ENCODE measurements around the gene WWC1.
A peak's percentile ranks its signal among the peaks of the same experiment; 100 is the strongest.

The WWC1 gene

DNA sequence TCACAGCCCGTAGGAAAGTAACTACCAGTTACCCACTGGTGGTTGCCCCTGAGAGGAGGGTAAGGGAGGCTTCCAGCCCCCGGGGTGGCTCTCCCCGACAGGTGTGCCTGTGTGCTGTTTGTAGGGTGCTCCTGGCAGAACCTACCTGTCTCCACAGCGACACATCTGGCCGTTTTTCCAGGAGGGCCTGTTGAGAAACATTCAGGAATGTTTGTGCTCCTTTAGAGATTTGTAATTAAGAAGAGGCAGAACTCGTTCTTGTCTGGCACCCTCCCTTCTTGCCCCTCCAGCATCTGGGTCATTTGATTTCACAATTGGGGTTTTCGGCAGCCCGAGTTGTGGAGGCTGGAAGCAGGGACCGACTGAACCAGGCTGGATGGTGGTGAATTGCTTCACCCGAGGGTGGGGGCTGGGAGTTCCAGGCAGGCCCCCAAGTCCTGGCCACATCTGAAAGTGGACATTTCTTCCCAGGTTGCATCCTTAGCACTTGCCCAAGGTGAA, 74.2 kb downstream of the WWC1 start:
- peak; percentile 90 for DNase-seq

DNA sequence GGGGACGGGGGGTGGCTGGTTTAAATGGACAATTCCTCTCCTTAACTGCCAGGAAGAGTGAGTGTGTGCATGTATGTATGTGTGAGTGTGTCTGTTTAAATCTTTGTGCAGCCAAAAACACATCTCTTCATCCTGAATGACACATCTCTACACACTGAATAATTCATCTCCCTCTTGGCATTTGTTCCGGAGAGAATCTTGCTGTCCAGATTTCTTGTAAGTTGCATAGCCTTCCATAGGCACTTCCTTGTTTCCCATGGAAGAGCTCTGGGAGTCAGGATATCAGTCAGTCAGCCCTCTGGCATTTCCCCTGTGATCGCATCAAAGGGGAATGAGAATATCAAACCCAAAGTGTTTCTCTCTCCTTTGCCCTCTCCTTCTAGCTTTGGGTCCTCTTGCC, 74.7 kb downstream of the WWC1 start:
- peak; percentile 81 for DNase-seq

DNA sequence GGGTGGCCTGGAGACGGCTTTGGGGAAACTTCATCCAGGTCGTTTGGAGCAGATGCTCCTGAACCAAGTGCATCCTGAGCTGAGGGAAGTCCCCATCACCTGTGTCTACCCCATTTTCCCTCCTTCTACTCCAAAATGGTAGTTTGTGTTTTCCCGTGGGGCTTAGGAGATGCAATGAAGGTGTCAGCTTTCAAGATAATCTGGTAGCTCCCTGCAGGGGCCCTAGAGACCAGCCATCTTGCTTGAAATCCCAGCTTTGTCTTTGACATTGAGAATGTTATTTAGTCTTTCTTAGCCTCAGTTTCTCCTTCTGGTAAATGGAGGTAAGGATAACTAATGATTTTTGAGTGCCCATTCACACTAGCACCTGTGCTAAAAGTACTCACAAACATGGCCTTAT, 77.4 kb downstream of the WWC1 start:
- DNase-seq: no peak

DNA sequence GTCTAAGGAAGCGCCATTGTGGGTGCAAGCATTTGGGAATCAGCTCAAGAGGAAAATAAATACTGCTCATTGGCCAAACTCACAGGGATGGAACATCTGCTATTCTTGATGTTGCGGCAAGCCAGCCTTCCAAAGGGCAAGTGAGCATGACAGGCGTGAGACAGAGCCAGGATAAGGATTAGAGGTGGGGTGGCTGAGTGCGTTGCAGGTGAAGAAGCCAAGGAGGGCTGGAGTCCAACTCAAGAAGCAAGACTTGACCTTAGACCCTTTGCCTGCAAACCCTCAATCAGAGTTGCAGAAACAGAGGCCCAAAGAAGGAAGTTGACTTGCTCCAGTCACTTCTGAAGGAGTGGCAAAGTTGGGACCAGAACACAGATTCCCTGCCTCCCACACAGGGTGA, 79.4 kb downstream of the WWC1 start:
- DNase-seq: no peak

DNA sequence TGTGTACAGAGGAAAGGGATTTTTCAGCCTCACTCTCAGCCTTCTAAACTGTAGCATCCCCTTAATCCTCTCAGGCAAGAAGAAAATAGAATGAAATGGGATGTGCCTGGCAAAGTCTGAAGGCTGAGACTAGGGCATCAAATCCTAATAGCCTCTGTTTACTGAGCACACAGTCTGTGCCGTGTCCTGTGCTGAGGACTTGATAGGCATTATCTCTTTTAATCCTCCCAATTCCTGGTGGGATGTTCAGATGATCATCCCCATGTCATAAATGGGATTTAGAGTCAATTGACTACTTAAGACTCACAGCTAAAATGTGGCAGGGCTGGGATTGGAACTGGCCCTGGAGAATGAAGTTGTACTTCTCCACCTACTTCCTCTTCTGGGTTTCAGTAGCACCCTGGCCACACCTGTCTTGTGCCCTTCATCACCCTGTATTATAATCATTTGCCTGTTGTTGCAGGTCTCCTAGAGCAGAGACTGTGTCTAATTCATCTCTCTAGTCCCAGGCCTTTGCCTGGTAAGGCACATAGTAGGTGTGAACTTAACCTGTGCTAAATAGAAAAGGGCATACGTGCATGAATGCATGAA, 81.0 kb downstream of the WWC1 start:
- no peak for DNase-seq

DNA sequence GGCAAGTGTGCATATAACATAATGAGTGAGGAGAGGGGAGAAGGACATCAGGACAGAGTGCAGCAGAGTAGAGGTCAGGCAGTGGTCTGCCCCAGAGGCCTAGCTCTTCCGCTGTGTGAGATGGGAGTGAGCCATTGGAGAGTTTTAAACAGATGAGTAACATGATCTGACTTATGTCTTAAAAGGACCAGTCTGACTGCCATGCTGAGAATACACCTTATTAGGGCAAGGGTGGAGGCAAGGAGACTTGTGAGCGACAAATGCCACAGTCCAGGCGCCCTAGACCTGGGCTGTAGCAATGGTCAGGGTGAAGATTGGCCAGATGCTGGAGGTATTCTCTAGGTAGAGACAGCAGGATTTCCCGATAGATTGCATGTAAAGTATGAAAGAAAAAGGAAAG, 83.1 kb downstream of the WWC1 start:
- no peak for DNase-seq

DNA sequence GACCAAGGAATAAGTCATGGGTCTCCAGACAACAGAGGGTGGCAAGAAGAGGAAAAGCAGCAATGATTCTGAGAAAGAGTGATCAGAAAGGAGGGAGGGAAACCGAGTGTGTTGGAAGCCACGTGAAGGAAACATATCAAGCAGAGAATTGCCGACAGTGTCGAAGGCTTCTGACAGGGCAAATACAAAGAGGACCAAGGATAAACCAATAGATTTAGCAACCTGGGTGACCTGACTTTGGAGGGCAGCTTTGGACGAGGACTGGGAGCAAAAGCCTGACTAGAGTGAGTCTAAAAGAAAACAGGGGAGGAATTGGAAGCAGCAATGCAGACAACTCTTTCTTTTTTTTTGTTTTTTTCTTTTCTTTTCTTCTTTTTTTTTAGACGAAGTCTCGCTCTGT, 83.8 kb downstream of the WWC1 start:
- no peak for DNase-seq

DNA sequence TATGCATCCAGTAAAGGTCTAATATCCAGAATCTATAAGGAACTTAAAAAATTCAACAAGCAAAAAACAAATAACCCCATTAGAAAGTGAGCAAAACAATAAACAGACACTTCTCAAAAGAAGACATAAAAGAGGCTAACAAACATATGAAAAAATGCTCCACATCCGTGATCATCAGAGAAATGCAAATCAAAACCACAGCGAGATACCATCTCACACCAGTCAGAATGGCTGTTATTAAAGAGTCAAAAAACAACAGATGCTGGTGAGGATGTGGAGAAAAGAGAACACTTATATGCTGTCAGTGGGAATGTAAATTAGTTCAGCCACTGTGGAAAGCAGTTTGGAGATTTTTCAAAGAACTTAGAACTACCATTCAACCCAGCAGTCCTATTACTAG, 86.1 kb downstream of the WWC1 start:
- no peak for DNase-seq

DNA sequence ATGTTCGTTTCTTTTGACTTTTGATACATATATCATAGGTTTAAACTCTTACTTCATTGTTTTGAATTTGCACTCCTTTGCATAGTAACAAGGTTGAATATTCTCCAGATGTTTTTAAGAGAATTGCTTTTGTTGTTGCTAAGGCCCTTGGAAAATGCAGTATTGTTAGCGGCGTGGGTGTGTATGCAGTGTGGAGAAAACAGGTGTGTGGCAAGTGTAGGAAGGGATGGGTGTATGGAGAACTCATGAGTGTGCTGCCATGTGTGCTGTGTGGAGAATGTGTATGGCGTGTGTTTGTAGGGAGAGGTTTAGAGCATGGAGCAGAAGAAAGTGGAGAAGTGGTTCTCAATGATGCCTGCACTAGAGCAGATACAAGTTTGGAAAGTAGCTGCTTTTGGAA, 87.3 kb downstream of the WWC1 start:
- no peak for DNase-seq

DNA sequence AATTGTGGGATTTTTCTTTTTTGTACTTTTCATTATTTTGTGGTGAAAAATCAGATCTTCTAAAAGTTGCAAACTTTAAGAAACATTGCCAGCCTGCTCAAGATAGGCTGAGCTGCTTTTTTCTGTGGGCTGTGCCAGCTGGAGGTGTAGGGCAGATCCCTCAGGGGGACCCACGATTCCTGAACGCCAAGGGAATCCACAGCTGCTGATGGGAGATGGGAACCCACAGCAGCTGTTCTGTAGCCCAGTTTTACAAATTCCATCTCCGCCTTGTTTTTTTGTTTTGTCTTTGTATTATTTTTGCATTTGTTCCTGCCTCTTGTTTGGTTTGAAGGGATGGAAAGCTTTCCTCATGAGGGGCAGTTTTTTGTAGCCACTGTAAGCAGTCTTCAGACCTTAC, 91.0 kb downstream of the WWC1 start:
- DNase-seq: no peak

DNA sequence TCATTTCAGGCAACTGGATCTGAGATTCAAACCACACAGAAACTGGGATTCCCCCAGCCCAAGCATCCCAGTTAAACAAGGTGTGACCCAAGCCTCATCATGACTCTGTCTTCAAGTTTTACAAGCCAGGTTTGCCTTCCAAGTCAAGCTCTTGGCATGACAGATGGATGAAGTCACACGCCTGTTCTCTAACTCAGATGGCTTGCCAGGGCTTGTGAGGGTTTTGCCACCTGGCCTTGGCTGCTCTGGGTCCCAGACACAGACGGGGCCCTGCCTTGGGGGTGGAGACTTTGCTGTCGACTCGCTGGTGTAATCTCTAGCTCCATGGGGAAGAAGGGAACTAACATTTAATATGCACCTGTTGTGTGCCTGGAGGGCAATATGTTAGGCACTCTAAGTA, 99.0 kb downstream of the WWC1 start:
- peak; percentile 57 for DNase-seq

DNA sequence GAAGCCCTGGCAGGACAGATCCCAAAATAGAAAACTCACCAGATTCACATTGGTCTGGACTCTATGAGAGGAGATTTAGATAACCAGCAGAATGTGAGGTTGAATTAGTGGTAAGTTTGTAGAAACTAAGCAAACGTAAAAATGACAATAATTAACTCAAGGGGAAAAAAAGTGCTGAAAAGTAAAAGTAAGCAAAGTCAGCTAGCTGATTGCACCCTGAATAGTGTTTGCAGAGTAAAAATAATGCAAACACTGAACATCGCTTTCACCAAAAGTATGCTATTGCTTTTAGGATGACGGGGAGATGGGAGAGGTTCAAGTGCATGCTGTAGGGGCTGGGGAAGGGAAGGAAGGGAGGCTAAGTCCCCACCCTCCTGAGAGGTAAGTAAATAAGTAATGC, 102.3 kb downstream of the WWC1 start:
- no peak for DNase-seq

DNA sequence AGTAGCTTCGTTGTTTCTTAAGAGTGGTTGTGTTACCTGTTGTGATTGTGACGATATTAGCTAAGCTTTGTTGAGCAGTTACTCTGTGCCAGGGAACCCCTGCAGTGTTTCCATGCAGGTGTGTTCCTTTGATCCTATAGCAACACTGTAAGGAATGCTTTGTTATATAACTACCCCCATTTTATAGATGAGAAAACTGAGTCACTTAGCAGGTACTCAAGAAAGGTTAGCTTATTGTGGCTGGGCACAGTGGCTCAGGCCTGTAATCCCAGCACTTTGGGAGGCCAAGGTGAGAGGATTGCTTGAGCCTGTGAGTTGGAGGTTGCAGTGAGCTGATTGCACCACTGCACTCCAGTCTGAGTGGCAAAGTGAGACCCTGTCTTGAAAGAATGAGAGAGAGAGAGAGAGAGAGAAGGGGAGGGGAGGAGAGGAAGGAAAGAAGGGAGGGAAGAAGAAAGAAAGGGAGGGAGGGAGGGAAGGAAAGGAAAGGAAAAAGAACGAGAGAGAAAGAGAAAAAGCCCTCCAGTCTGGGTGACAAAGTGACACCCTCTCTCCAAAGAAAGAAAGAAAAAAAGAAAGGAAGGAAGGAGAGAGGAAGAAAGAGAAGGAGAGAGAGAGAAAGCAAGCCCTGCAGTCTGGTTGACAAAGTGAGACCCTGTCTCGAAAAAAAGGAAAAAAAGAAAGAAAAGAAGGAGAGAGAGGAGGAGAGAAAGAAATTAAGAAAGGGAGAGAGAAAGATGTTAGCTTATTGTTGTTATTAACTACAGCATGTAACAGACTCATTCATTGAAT, 109.2 kb downstream of the WWC1 start:
- DNase-seq: no peak

DNA sequence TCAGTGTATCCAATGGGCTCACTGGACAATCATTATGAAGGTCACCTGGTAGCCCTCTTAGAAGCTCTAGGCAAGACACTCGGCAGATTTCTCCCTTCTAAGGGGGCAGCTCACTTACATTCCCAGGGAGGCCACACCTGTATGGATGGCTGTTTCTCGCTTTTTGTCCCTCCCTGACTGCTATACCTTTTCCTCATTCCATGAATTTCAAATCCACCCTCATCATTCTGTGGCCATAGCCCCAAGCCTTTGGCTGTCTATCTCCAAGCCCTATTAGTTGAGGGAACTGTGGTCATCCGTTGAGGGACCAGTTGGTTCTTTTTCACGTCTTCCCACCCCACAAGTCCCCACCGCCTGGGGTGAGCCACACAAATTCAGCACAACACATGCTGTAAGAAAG, 109.8 kb downstream of the WWC1 start:
- DNase-seq: no peak

DNA sequence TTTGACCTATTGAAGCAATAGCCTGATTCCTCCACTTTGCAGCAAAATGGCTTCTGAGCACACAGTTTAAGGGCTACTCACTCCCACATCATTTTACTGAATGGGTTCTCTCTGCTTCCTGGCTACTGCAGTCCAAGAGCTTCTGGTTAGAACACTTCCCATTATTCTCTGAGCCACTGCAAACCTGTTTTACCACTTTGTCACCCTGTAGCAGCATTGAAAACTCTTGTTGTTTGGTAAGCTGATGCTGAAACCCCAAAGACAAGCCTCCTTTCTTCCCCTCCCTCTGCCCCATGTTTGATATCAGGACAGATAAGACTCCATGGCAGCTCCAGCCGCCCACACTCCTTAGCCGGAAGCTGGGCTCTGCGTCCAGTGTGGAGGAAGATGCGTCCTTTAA, 110.4 kb downstream of the WWC1 start:
- DNase-seq: peak; percentile 86

DNA sequence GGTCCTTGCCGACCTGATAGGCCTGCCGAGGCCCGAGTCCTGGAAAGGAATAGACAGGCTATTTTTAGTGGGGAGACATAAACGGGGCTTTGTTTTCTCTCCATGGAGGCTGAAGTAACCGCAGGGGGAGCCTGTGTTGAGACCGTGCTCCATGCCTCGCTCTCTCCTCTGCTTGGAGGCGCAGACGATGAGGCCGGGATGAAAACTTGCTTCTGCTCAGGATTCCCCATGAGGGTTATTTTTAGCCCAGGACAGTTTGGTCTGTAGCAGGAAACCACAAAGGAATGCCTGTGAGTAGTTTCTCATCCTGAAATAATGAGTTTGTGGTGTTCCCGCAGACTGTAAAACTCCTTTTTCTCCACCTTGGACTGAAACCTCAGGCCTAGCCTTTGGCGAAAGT, 112.9 kb downstream of the WWC1 start:
- DNase-seq: peak; percentile 88

DNA sequence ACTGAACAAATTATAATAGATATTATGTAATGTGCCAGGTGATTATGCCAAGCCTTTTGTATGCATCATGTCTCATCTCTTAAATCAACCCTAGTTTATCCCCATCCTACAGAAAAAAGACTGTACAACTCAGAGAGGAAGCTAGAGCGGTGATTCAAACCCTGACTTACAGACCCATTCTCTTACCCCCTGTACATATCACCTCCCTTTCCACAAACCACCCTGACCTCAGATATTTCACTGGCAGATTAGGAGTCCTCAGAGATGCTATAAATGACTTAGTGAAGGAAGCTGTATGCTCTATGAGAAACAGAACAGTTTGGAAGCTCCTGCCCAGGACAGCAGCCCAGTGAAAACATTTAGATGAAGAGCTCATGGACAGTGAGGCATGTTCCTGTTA, 115.8 kb downstream of the WWC1 start:
- no peak for DNase-seq

DNA sequence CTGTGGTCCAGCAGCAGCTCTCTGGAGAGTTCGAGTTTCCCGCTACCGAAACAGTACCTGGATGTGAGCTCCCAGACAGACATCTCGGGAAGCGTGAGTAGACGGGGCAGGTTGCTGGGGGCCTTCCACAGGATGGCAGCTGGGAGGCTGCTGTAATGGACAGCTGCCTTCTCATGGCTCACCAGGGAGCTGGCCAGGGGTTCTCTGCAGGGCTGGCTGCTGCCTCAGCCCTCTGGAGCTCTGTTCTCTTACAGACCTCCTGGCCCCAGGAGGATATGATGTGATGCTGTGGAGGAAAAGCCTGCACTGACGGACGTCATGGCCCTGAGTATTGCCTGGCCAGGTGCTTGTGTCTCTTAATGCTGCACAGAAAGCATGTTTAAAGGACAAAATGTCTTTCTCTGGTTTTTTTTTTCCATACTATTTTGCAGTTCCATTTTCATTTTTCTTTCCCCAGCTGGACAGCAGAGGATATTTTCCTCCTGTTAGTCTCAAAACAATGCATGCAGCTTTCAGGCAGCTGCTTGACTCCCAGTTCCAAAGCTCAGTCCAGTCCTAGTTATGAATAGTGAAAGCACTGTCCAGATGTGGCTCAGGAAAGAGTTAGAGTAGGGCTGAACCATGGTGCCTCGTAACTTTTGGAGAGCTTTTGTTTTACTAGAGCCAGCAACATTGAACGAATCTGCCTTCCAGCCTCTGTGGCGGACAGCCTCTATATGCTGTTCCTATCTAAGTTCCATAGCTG, 117.3 kb downstream of the WWC1 start:
- DNase-seq: no peak

DNA sequence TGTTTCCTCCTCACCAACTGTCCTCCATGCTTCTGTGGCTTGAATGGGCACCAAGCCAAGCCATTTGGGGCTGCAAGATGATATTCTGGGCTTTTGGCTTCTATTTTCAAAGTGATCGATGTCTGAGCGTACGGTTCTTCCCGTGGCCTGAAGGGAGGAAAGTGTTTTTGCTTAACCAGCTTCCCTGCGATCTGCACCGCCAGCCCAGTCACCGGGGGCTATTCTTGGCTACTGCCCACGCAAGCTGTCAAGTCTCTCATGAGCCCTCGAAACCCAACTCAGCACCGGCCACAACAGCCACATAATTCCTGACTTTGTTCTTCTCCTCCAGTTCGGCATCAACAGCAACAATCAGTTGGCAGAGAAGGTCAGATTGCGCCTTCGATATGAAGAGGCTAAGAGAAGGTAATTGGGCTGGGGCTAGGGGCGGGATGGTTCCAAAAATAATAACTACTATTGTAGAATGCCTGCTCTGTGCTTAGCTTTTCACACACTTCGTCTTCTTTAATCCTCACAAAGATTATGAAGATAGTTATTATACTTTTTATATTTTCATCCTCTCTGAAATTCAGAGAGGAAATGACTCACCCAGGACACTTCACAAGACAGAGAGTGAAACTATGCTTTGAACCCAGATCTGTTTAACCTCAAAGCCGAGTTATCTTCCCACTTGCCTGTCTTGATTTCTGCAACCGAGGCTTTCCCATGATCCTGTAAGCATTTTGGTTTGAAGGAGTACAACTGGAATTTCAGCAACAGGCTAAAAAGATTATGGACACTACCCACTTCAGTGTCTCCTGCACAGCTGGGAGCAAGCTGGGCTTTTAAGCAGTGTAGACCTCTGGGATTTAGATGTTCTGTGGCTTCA, 118.4 kb downstream of the WWC1 start:
- peak; percentile 78 for DNase-seq

DNA sequence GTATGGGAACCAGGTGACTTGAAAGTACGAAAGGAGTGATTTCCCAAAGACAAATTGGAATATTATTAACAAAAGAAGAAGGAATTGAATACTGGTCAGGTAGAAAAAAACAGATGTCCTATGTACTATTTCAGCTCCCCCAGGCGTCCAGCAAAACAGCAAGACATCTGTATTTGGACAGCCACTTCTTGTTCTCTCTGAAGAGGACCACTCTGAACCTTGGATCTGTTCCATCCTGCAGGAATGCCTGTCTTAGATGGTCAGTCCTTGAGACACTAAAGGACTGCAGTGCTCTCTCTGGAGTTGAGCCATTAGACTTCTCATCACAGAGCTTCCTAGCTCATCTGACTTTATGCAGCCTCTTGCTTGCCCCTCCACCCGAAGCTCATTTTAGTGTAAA, 120.4 kb downstream of the WWC1 start:
- DNase-seq: no peak

DNA sequence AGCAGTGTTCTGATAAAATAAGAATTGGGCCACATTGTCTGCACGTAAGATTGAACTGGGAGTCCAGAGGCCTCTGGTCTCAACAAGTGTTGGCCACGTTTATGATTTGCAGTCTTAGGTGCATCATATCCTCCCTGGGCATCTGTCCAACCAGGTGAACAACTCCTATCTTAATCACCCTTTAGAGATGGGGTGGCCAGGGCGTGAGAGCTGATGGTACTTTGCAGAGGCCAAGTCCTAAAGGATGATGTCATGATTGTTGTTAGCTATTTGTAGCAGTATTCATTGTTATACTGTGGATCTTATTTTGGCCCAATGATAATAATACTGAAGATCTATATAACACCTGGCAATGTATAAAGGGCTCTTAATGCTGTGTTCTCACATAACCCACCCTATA, 121.6 kb downstream of the WWC1 start:
- no peak for DNase-seq

DNA sequence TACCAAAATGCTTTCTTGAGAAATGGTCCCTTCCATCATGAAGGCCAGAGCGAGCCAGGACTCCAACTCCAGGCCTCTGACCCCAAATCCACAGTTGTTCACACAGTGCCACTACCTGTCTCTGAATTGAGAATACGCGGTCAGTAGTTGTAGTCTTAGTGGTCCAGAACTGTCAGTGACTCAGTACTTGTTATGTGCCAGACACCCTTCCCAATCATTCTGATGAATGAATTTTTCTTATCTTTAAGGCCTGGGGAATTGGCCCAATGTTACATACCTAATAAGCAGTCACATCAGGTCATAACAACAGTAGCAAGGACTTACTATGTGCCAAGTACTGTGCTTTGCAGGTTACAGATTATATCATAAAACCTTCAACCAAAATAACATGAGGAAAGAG, 122.2 kb downstream of the WWC1 start:
- DNase-seq: no peak

DNA sequence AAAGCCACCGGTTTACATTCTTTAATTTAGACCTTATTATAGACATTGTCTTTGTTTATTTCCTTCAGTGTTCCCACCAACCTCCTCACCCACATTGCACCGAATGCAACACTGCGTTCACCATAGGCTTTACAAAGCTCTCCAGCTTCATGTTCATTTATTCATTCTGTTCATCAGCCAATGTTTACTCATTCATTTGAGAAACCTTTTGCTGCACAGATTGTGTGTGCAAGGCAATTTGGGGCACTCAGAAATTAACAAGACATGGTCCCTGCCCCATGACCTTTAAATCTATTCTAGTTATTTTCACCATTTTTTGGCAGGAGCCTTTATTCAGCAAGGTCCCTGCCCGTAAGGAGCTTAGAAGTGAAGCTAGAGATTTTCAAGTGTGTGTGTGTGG, 124.0 kb downstream of the WWC1 start:
- no peak for DNase-seq
